ENCODE measurements around the gene KCNAB1. TPM values are rescaled to one million over a fixed set of nuclear protein-coding genes. Genes with fewer than 3 reads are reported as not detected.
"Not testable (repeated sequence)": the region's sequence is repeated elsewhere in the genome, so short reads cannot be mapped to it uniquely, and the experiment has no call there.

KCNAB1 gene
- total RNA-seq, 2 experiments from 2014 or later: not detected

DNA sequence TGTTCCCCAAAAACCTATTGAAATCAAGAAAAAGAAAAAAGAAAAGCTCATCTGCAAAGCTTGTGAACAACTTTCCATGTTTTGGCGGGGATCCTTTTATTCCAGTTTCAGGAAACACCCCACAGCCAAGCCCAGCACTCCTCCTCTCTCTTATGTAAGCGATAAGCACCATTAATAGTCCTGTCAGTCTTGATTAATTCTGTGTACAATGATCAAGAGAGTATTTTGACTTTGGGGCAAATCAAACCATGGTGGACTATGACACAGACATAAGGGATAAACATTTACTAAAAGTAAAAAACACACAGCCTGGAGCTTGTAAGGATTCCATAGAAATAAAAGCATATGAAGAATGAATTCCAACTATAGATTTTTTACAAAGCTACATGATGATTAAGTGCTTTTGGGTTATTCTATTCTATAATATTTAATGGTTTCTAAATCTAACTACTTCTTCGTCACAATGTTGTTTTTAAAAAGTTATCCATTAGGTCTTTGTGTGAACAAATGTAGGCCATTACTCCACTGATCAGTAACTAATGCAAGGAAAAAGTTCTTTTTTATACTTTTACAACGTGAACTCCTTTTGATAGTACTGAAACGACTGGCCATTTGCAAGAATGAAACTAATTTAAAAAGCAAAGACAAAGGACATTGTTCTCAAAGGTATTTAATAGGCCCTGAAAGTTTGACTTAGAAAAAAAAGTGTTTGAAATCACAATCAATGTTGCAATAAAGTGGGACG is 106.5 kb downstream of the KCNAB1 start:
- ChIA-PET CTCF (ENCODE audit: unreplicated experiment) (no interaction called here), POLR2A (interaction anchor here (0.6 kb wide), 1 partner anchor 1400 kb away, joined by 3 read pairs; no protein-coding TSS in a partner anchor)
- Histone ChIP-seq H3K4me1 (ENCODE audit: insufficient read depth, low read length, poor library complexity, severe bottlenecking) (no peaks in the 10 kb centered on the region), H3K4me3 (ENCODE audit: low read depth, low read length, poor library complexity, severe bottlenecking) (no peak overlapping the region), H3K36me3 (ENCODE audit: insufficient read depth, low read length) (no peaks in the 10 kb centered on the region), H3K4me2 (ENCODE audit: low read length) (no peak overlapping the region), H3K27ac (ENCODE audit: low read depth, low read length, poor library complexity, severe bottlenecking) (no peak overlapping the region), H3K9me3 (ENCODE audit: low read length) (no peaks in the 10 kb centered on the region), H3K9me2 (ENCODE audit: insufficient read depth, low read length) (no peaks in the 10 kb centered on the region), H4K20me1 (ENCODE audit: insufficient read depth, low read length) (no peaks in the 10 kb centered on the region), H3K79me2 (ENCODE audit: insufficient read depth, low read depth, low read length) (no peaks in the 10 kb centered on the region), H2AFZ (ENCODE audit: low read length) (no peak overlapping the region)
- TF ChIP-seq, protein P1, sequence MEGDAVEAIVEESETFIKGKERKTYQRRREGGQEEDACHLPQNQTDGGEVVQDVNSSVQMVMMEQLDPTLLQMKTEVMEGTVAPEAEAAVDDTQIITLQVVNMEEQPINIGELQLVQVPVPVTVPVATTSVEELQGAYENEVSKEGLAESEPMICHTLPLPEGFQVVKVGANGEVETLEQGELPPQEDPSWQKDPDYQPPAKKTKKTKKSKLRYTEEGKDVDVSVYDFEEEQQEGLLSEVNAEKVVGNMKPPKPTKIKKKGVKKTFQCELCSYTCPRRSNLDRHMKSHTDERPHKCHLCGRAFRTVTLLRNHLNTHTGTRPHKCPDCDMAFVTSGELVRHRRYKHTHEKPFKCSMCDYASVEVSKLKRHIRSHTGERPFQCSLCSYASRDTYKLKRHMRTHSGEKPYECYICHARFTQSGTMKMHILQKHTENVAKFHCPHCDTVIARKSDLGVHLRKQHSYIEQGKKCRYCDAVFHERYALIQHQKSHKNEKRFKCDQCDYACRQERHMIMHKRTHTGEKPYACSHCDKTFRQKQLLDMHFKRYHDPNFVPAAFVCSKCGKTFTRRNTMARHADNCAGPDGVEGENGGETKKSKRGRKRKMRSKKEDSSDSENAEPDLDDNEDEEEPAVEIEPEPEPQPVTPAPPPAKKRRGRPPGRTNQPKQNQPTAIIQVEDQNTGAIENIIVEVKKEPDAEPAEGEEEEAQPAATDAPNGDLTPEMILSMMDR (conservative IDR thresholded peaks at IDR 0.05; ENCODE audit: low read length): no peak
- no peak for TF ChIP-seq EZH2phosphoT487 (IDR thresholded peaks at IDR 0.05; ENCODE audit: borderline replicate concordance, low read depth, low read length)
- no peak for DNase-seq (ENCODE audit: low spot score)
- intact Hi-C loops (cut with micrococcal nuclease; ENCODE audit: unreplicated experiment): no loop called here
- no TSS peak for BruUV-seq (replicated peaks)

DNA sequence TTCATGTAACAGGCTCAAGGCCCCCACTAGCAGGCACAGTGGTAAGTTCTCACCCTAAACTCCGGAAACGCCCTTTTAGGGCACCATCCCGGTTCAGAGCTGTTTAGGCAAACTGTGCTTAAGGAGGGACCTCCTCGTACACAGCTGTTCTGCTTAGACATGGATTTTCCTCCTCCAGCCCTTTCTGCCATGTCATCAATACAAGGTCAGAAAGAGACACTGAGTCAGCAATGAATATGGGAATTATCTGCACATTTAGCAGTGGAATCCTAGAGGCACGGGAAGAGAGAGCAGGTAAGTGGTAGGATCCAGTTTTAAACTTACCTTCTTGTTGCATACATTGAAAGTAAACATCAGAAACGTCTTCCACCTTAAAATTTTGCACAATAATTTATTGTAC is 107.3 kb downstream of the KCNAB1 start:
- Histone ChIP-seq H4K20me1 (ENCODE audit: insufficient read depth, low read length) (no peaks in the 10 kb centered on the region), H3K4me3 (ENCODE audit: low read depth, low read length, poor library complexity, severe bottlenecking) (no peak overlapping the region), H3K4me2 (ENCODE audit: low read length) (no peak overlapping the region), H3K27ac (ENCODE audit: low read depth, low read length, poor library complexity, severe bottlenecking) (no peak overlapping the region), H3K9me3 (ENCODE audit: low read length) (no peaks in the 10 kb centered on the region), H2AFZ (ENCODE audit: low read length) (no peak overlapping the region), H3K36me3 (ENCODE audit: insufficient read depth, low read length) (no peaks in the 10 kb centered on the region), H3K9me2 (ENCODE audit: insufficient read depth, low read length) (no peaks in the 10 kb centered on the region), H3K4me1 (ENCODE audit: insufficient read depth, low read length, poor library complexity, severe bottlenecking) (no peaks in the 10 kb centered on the region), H3K79me2 (ENCODE audit: insufficient read depth, low read depth, low read length) (no peaks in the 10 kb centered on the region)
- ChIA-PET POLR2A (interaction anchor here (0.6 kb wide), 1 partner anchor 1403 kb away, joined by 3 read pairs; no protein-coding TSS in a partner anchor), CTCF (ENCODE audit: unreplicated experiment) (no interaction called here)
- no TSS peak for BruUV-seq (replicated peaks)
- no peak for DNase-seq (ENCODE audit: low spot score)
- TF ChIP-seq, protein P1 (conservative IDR thresholded peaks at IDR 0.05; ENCODE audit: low read length): no peak
- TF ChIP-seq EZH2phosphoT487 (IDR thresholded peaks at IDR 0.05; ENCODE audit: borderline replicate concordance, low read depth, low read length): no peak
- intact Hi-C loops (cut with micrococcal nuclease; ENCODE audit: unreplicated experiment): no loop called here

DNA sequence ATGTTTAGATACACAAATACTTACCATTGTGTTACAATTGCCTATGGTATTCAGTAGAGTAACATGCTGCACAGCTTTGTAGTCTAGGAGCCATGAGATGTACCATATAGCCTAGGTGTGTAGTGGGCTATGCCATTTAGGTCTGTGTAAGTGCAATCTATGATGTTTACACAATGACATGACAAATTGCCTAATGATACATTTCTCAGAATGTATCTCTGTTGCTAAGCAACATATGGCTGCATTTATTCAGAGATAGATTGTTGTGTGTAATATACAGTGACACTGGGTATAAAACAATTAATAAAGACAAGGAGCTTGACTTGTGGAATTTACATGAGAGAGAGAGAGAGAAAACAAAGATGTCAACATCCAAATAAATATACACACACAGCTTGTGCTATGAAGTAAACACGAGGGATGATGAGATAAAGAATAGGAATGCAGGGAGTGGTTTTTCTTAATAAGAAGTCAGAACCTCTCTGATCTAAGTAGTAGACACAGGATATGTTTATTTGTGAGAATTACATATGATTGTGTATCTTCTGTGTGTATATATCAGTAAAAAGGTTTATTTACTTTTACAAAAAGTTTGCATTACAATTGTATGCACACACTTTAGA is 110.0 kb downstream of the KCNAB1 start:
- H3K4me2 ChIP-seq (ENCODE audit: low read length): no peak overlapping the region
- TF ChIP-seq, protein P1 (conservative IDR thresholded peaks at IDR 0.05; ENCODE audit: low read length): no peak
- TF ChIP-seq EZH2phosphoT487 (IDR thresholded peaks at IDR 0.05; ENCODE audit: borderline replicate concordance, low read depth, low read length): no peak
- H3K27ac ChIP-seq (ENCODE audit: low read depth, low read length, poor library complexity, severe bottlenecking): no peak overlapping the region
- ChIA-PET CTCF (ENCODE audit: unreplicated experiment) (no interaction called here), POLR2A (no interaction called here)
- H3K4me1 ChIP-seq (ENCODE audit: insufficient read depth, low read length, poor library complexity, severe bottlenecking): no peaks in the 10 kb centered on the region
- no peaks in the 10 kb centered on the region for H4K20me1 ChIP-seq (ENCODE audit: insufficient read depth, low read length)
- no peak overlapping the region for H3K4me3 ChIP-seq (ENCODE audit: low read depth, low read length, poor library complexity, severe bottlenecking)
- H3K9me3 ChIP-seq (ENCODE audit: low read length): no peaks in the 10 kb centered on the region
- no peak for DNase-seq (ENCODE audit: low spot score)
- no peak overlapping the region for H2AFZ ChIP-seq (ENCODE audit: low read length)
- H3K79me2 ChIP-seq (ENCODE audit: insufficient read depth, low read depth, low read length): no peaks in the 10 kb centered on the region
- intact Hi-C loops (cut with micrococcal nuclease; ENCODE audit: unreplicated experiment): no loop called here
- H3K9me2 ChIP-seq (ENCODE audit: insufficient read depth, low read length): no peaks in the 10 kb centered on the region
- H3K36me3 ChIP-seq (ENCODE audit: insufficient read depth, low read length): no peaks in the 10 kb centered on the region
- BruUV-seq (replicated peaks): no TSS peak

DNA sequence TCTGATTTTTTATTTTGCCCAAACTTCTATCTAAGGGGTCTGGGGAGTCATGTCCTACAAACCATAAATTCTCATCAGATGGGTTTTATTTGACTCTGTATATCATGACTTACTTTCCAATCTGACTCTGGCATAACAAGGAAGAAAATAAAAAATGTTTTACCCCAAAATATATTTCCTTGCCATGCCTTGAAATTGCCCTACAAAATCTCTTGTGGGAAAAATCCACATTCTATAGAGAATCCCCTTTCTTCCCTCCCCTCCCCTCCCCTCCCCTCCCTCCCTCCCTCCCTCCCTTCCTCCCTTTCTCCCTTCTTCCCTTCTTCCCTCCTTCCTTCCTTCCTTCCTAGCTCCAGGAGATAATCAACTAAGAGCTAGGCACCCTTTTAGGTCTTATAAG is 110.8 kb downstream of the KCNAB1 start:
- H3K79me2 ChIP-seq (ENCODE audit: insufficient read depth, low read depth, low read length); H3K9me2 ChIP-seq (ENCODE audit: insufficient read depth, low read length); H3K27ac ChIP-seq (ENCODE audit: low read depth, low read length, poor library complexity, severe bottlenecking); H2AFZ ChIP-seq (ENCODE audit: low read length); CTCF ChIA-PET (ENCODE audit: unreplicated experiment); intact Hi-C loops (cut with micrococcal nuclease; ENCODE audit: unreplicated experiment); H4K20me1 ChIP-seq (ENCODE audit: insufficient read depth, low read length); H3K4me1 ChIP-seq (ENCODE audit: insufficient read depth, low read length, poor library complexity, severe bottlenecking); H3K4me3 ChIP-seq (ENCODE audit: low read depth, low read length, poor library complexity, severe bottlenecking); H3K4me2 ChIP-seq (ENCODE audit: low read length); DNase-seq (ENCODE audit: low spot score); BruUV-seq (replicated peaks); H3K36me3 ChIP-seq (ENCODE audit: insufficient read depth, low read length); H3K9me3 ChIP-seq (ENCODE audit: low read length): not testable (repeated sequence)
- POLR2A ChIA-PET: interaction anchor here (0.6 to 0.7 kb wide), 3 partner anchors 32 to 322 kb away, joined by 3 read pairs; no protein-coding TSS in a partner anchor

All from OCI-LY7 (cell line).